HG03520 (cell line): ENCODE results near the gene TMEM41B.
"Not testable (repeated sequence)": the region's sequence is repeated elsewhere in the genome, so short reads cannot be mapped to it uniquely, and the experiment has no call there.

Experiments used
- ATAC-seq: cut with Tn5 transposase; IDR thresholded peaks from one replicate; pipeline ENCODE4 v1.9.1; 2021; ENCODE audit warnings: mild to moderate bottlenecking, moderate library complexity; ENCODE audit not compliant: unreplicated experiment

The TMEM41B gene, protein sequence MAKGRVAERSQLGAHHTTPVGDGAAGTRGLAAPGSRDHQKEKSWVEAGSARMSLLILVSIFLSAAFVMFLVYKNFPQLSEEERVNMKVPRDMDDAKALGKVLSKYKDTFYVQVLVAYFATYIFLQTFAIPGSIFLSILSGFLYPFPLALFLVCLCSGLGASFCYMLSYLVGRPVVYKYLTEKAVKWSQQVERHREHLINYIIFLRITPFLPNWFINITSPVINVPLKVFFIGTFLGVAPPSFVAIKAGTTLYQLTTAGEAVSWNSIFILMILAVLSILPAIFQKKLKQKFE

DNA sequence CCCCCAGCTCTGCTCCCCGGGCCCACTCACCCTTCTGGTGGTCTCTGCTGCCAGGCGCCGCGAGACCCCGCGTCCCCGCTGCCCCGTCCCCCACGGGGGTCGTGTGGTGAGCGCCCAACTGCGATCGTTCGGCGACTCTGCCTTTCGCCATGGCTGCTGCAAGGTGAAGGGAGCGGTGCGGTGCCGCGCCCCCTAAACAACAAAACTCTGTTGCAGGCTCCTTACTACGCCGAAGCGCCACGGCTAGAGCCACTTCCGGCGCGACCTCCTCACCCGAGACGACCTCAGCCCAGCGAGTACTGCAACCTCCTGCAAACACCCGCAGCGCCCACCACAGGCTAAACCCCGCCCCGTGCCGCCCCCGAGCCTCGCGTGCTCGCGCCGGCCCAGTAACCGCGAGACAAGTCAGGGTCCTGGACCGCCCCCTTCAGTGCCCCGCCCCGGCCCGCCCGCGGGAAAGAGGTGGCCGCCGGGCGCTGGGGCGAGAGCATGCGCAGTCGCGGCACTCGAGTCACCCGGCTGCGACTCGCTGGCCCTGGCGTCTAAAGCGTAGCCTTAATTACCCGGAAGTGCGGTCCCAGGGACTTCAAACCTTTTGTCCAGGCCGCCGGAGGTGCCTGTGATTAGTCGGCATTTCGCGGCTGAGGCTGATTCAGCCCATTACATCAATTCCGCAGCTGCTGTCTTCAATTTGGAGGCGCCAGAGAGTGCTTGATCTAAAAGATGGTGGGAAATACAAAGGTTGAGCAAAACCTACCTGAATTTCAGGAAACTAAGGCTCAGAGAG is at the start of gene TMEM41B:
TMEM41B (minus strand) TSS at position 303 of the 787 bp plus-strand sequence; CDS start at position 151, 152 bp downstream.
- ATAC-seq, result peak; percentile 97

DNA sequence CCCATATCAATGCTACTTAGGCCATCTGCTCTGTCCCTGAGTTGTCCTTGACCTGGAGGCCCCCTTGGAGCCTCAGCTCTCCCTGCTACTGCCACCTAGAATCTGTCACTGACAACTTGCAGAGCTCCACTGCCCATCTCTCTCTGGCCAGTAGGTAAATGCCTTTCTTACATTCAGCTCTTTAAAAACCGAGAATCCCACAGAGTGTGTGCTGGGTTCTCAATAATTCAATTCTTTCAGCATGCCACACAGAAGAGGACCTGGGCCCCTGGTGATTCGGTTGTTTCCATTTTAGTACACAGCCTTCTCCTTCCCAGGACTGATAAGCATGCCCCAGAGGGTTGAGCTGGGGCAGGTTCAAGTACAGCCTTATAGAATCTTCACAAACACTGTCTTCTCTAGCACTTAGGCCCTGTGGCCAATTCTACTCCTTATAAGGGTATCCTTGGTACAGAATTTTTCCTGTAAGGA is 48.0 kb upstream of the TMEM41B start:
- no peak for ATAC-seq

DNA sequence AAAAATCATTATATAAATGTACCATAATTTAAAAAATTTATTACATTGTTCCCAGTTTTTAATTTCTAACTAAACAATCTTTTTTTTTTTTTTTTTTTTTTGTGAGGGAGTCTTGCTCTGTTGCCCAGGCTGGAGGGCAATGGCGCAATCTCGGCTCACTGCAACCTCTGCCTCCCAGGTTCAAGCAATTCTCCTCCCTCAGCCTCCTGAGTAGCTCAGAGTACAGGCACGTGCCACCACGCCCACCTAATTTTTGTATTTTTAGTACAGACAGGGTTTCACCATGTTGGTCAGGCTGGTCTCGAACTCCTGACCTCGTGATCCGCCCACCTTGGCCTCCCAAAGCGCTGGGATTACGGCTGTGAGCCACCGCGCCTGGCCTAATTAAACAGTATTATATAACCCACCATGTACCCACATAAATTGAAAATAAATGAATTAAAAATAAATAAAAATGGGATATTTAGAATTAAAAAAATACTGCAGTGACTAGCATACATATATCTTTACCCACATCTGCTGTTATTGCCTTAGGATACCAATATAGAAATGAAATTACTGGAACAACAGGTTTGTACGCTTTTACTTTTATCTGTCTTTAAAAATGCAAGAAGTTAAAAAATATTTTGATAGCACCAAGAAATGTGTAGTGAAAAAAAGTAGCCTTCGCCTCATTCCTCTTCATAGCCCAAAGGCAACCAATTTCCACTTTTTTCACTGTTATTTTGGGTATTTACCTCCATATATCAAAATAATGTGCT is 46.6 kb upstream of the TMEM41B start:
- not testable (repeated sequence) for ATAC-seq

DNA sequence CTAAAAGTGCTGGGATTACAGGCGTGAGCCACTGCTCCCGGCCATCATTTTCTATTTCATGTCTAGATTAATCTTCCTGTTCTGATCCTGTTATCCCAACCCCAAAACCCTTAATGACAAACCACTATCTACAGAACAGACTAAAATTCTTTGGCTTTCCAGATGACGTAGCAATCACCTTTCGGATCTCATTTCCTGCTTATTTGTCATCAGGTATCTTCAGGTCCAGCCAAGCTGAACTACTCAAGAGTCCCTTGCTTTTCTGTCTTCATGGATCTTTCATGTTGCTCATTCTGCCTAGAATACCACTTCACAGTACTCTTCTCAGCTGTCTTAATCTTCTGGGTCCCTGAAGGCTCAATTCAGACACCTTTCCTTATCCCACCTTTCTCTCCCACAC is 42.6 kb upstream of the TMEM41B start:
- no peak for ATAC-seq

DNA sequence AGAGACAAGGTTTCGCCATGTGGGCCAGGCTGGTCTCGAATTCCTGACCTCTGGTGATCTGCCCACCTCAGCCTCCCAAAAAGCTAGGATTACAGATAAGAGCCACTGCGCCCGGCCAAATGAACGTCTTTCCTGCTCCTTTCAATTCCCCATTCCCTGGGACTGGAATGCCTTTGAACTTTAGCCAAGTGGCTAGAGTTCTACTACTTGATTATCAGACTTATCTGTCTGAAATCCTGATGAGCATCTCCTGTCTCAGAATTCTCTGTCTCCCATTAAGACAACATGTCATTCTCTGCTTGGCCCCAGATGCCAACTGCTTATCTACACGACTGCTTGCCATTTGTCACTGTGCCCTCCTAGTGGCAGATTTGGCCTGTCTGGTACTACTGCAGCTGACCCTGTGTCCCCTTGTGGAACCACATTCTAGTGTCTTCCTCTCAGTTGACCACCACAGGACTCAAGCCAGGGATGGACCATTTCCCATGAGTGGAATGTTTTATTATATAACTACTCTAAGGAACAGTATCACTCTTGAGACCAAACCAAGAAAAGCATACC is 37.0 kb upstream of the TMEM41B start:
- ATAC-seq, result no peak

DNA sequence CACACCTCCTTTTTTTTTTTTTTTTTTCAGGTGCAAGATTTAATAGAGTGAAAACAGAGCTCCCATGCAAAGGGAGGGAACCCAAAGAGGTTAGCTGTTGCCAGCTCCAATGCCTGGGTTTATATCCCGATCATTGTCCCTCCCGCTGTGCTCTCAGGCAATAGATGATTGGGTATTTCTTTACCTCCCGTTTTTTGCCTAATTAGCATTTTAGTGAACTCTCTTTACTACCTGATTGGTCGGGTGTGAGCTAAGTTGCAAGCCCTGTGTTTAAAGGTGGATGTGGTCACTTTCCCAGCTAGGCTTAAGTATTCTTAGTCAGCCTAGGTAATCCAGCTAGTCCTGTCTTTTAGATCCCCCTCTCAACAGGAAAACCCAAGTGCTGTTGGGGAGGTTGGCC is 33.4 kb upstream of the TMEM41B start:
- not testable (repeated sequence) for ATAC-seq

DNA sequence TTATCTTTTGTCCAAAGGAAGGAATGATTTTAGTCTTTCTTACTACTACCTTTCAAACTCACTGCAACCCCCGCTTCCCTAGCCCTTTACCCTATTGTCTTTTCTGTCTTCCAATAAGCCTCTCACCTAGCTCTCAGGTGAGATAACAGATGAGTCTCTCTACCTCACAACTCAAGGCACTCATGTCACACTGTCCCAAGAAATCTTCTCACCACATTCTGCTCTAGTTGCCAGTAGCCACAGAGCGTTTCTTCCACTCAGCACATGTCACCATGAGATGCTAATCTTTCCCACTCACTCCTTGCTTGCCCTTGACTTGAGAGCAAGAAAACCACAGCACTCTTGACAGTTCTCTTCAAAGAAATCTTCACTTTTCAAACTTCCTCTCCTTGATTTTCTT is 32.7 kb upstream of the TMEM41B start:
- no peak for ATAC-seq

DNA sequence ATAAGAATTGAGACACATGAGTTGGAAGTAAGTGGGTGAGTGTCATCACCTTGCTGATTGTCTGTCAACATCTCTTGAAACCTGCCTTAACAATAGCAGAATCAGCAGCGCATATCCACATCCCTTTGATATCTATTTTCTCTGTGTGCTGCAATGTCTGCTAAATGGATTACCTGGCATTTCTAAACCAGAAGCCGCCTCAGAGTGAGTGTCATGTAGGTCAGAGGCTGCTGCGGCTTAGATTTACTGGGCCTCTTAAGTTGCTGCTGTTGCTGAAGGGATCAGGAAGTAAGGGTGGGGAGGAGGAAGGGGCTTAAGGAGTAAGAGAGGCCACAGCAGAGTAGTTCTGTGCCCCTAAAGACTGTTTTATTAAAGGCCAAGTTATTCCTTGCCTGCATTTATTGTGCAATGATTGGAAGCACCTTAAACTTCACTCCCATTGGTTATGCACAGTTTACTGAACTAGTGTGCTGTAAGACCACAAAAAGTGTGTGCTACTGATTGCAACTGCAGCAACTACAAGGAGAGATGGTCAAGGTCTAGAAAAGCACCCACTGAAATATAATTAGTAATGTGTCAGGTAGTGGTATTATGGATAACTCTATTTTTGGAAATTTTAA is 29.8 kb upstream of the TMEM41B start:
- no peak for ATAC-seq

DNA sequence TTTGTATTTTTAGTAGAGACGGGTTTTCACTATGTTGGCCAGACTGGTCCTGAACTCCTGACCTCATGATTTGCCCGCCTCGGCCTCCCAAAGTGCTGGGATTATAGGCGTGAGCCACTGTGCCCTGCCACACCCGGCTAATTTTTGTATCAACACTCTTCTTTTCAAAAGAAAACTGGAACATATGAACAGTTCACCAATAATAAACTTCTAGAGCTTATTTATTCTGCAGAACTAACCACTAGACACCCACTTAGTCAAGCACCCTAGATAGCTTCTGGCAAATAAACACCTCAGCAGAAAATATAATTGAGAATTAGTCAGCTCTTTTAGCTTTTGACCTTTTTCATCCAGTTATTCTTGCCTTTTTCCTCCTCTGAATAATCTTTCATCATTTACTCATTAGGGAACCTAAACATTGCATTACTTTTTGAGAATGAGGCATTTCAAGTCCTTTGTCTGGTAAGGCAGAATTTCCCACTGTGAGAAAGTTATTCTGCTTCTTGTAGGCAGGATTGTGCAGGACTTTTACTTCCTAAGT is 27.3 kb upstream of the TMEM41B start:
- ATAC-seq, result no peak

DNA sequence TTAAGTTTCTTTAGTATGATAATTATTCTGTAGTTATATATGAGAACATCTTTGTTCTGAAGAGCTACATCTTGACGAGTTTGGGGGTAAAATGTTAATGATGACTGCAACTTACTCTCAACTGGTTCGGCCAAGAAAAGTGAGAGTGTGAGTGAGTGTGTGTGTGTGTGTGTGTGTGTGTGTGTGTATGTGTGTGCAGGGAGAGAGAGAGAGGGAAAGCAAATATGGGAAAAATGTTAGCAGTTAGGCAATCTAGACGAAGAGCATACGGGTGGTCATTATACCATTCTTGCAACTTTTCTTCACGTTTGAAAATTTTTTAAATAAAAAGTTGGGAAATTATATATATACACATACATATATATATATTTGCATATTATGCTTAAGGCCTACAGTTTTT is 18.3 kb upstream of the TMEM41B start:
- ATAC-seq, result no peak

DNA sequence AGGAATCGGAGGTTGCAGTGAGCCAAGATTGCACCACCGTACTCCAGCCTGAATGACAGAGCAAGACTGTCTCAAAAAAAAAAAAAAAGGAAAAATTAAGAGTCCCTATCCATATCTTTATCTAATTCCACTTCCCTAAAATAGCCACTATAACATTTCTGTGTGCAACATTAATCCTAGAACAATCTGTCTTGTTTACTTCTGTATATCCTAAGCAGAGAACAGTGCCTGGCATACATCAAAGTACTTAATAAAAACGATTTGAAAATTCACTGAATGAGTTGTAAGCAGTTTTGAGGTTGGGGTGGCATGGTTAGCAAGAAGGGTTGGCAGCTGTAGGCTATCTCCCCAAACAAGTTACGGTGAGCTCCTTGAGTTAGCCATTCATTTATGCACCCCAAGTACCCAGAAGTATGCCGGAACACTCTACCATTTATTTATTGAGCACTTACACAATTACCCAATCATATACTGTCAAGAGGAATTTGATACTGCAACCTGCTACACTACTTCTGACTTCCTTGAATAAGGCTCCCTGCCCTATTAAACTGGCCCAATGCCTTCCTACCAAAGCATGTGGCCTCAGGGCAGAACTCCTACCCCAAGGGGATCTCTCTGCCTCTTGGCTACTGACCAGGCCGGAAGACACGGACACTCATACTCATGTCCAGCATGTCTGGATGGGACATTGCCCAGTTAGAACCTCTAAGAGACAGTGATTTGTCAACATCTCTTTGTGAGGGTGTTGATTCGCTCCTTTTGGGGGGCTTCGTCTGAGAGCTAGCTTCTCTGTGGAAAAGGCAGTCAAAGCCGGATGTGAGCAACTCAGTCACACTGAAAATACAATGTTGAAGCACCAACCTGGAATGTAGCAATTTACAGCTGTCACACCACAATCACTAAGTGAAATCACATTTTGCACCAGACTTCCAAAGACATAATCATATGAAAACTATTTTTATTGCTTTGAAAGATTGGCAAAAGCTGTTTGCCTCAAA is 16.3 kb upstream of the TMEM41B start:
- no peak for ATAC-seq

DNA sequence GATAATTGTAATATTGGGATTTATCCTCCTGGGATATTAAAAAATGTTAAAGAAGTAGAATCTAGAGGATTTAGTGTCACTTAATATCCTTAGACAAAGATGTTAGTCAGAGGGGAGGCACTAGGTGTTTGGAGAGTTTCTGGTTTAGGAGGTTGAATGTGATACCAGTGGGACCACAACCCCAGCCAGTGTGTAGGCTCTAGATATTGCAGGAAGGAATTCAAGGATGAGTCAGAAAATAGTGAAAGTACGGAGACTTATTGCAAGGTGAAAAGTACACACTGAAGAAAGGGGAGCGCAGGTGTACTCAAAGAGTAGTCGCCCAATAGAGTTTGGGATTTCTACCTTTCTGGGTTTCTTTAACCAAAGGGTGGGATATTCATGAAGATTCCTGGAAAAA is 5.7 kb upstream of the TMEM41B start:
- ATAC-seq, result no peak

DNA sequence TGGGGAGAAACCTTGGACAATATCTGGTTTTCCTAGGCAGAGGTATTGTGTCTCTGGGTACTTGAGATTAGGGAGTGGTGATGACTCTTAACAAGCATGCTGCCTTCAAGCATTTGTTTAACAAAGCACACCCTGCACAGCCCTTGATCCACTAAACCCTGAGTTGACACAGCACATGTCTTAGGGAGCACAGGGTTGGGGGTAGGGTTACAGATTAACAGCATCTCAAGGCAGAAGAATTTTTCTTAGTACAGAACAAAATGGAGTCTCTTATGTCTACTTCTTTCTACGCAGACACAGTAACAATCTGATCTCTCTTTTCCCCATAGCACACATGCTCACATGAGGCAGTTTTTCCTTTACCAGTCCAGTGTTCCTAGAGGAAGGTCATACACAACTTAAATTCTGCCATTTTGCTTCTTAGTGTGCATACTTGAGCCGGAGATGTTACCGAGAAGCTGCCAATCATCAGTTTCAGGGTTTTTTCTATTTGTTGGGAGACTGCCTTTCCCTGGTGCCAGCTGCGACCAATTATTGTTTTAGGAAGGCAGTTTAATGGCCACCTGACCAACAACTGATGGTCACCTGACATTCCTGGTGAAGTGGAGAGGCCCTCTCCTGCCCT is 5.1 kb upstream of the TMEM41B start:
- ATAC-seq, result not testable (repeated sequence)

DNA sequence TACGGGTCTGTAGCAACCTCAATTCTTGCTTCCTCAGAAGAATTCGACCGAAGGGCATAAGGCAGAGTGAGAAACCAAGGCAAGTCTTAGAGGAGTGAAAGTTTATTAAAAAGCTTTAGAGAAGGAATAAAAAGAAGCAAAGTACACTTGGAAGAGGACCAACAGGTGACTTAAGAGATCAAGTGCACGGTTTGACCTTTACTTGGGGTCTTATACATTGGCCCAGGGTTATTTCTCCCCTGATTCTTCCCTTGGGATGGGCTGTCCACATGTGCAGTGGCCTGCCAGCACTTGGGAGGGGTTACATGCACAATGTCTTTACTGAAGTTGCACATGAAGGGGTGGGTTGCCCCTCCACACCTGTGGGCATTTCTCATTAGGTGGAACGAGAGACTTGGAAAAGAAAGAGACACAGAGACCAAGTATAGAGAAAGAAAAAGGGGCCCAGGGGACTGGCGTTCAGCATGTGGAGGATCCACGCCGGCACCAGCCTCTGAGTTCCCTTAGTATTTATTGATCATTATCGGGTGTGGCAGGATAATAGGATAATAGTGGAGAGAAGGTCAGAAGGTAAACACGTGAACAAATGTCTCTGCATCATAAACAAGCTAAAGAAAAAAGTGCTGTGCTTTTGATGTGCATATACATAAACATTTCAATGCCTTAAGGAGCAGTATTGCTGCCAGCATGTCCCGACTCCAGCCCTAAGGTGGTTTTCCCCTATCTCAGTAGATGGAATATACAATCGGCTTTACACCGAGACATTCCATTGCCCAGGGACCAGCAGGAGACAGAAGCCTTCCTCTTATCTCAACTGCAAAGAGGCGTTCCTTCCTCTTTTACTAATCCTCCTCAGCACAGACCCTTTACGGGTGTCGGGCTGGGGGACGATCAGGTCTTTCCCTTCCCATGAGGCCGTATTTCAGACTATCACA is 4.3 kb upstream of the TMEM41B start:
- not testable (repeated sequence) for ATAC-seq

DNA sequence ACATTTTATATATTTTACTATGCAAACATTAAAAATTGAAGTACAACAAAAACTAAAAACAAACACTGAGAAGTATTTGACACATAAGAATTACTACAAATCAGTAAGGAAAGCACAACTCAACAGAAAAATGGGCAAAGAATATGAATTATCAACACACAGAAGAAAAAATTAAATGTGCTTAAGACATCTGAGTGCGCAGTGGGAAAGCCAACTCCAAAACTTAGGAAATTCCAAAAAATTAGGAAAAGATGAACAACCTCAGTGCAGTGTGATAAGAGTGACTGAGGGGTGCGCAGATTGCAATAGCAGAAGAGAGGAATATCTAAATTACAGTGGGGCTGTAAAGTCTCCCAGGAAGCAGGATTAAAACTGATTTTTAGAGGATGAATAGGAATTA is 1.9 kb upstream of the TMEM41B start:
- ATAC-seq, result no peak

DNA sequence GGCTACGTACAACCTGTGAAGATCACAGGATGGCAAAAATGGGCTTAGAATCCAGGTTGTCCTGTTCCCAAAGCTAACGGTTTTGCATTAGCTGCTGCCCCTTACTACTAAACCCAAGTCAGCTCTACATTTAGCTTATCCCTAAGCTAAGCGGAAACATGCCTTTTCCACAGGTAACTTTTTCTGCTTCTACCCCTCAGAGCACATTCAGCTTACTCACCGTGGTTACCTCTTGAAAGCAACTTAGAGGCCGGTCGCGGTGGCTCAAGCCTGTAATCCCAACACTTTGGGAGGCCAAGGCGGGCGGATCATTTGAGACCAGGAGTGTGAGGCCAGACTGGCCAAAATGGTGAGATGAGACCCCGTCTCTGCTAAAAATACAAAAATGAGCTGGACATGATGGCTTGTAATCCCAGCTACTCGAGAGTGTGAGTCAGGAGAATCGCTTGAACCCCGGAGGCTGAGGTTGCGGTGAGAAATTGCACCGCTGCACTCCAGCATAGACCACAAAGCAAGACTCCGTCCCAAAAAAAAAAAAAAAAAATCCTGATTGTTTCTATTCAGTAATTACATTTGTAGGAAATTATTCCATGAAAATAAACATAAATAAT is 790 bp upstream of the TMEM41B start:
- ATAC-seq, result no peak

DNA sequence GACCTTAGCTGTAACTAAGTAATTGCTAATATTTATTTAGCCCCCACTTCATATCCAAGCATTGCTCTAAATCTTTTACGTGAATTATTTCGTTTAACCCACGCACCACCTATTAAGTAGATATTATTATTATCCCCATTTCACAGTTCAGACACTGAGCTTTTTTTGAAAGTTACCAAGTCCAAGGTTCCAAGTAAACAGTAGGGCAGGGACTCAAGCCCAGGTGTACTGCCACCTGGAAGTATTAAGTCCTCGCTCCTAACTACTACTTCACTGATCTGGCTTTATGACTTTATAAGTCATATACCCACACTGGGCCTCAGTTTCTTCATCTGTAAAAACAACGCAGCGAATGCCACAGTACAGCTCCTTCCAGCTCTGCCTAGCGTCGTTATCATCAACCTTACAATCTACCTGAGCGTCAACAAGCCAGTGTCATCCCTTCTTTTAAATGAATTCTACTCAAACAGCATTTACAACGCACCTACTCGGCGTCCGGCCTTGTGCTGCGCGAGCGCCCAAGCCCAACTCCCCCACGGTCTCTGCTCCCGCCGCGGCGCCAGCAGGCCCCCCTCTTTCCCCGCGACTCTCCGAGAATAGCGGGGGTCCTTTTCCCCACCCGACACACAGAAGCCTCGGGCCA is 624 bp downstream of the TMEM41B start:
- ATAC-seq, result peak; percentile 7
